Measurements from ENCODE around the gene RNF224. TPM values are rescaled to one million over a fixed set of nuclear protein-coding genes. Genes with fewer than 3 reads are reported as not detected.

RNF224 gene
- polyA plus RNA-seq, 4 donors, result 0.03 to 83.7 TPM; not detected in 2

DNA sequence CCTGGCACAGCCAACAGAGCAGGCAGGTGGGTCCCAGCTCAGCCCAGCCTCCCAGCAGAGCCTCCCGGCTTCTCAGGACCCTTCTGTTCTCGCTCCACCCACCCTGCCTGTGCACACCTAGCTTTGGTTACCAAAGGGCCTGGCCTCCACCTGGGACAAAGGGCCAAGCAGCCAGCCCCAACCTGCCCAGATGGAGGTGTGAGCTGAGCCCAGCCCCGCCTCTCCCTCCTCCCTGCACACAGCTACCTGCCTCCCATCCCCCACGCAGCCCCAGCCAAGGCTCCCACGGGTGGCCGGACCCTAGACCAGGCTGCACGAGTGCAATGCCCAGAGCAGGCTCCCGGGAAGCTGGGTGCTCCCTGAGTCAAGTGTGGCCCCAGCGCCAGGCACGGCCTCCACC, 32.4 kb upstream of the RNF224 start:
- Histone ChIP-seq H3K4me1 (ENCODE audit: control insufficient read depth in 3 of 3, insufficient read depth in 2 of 3, low read depth in 1 of 3, low read length in 2 of 3) (peaks cover under 1 to 54% (median 2%) of the 10 kb centered on the region in 3 donors), H3K36me3 (ENCODE audit: control insufficient read depth in 3 of 3, insufficient read depth in 2 of 3, low read depth in 1 of 3, low read length in 3 of 3) (peaks cover 0 to 82% (median 0%) of the 10 kb centered on the region in 3 donors), H3K9me3 (ENCODE audit: control insufficient read depth in 2 of 2, insufficient read depth in 1 of 2, low read depth in 1 of 2, low read length in 1 of 2) (no peaks in the 10 kb centered on the region), H3K4me3 (ENCODE audit: low read depth in 1 of 3, low read length in 3 of 3) (peak overlapping the region in 1 of 3 donors; percentile 35), H3K27me3 (ENCODE audit: control insufficient read depth in 3 of 3, insufficient read depth in 3 of 3, low read length in 3 of 3) (no peaks in the 10 kb centered on the region), H3K27ac (ENCODE audit: low read depth in 1 of 3, low read length in 2 of 3) (peak overlapping the region; percentile 74 to 99 (median 91))
- DNase-seq, result peak in 1 of 2 donors; percentile 87
- no peak for FAIRE-seq
- 10 to 64% (median 33%) methylated on average over 9 to 10 of the region's 10 CpGs for WGBS, 3 donors

DNA sequence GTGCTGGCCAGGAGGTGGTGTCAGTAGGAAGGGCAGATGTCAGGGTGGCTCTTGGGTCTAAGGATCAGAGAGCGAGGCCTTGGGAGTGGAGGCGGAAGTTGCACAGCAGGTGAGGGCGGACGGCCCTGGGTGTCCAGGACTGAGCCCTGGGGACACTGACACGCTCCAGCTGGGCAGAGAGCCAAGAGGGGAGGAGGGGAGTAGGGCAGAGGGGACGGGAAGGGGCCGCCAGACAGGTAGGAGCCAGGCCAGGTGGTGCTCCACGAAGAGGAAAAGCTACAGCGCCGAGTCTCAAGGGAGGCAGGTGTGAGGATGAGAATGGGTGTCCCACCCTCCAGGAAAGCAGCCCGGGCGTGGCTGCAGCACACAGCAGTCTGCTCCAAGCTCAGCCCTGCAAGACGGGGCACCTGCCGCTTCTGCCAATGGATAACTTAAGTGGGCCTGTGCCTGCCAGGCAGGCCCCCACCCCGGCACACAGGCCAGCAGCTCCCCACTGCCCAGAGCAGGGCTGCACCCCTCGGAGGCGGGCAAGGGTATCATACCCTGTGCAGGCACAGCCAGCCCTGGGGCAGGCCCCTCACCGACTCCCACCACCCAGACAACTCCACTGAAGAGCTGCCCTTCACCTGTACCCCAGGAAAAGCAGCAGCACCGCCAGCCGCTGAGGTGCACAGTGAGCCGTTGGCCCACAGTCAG, 31.6 kb upstream of the RNF224 start:
- peak; percentile 76 to 95 for DNase-seq
- H3K27me3 ChIP-seq (ENCODE audit: control insufficient read depth in 3 of 3, insufficient read depth in 3 of 3, low read length in 3 of 3), result no peaks in the 10 kb centered on the region
- H3K4me3 ChIP-seq (ENCODE audit: low read depth in 1 of 3, low read length in 3 of 3), result peak overlapping the region in 2 of 3 donors; percentile 6 to 50
- H3K36me3 ChIP-seq (ENCODE audit: control insufficient read depth in 3 of 3, insufficient read depth in 2 of 3, low read depth in 1 of 3, low read length in 3 of 3), result peaks cover 0 to 75% (median 0%) of the 10 kb centered on the region in 3 donors
- no peaks in the 10 kb centered on the region for H3K9me3 ChIP-seq (ENCODE audit: control insufficient read depth in 2 of 2, insufficient read depth in 1 of 2, low read depth in 1 of 2, low read length in 1 of 2)
- FAIRE-seq, result no peak
- H3K4me1 ChIP-seq (ENCODE audit: control insufficient read depth in 3 of 3, insufficient read depth in 2 of 3, low read depth in 1 of 3, low read length in 2 of 3), result peaks cover 0 to 47% (median 0%) of the 10 kb centered on the region in 3 donors
- 16 to 63% (median 38%) methylated on average over 20 to 21 of the region's 21 CpGs for WGBS, 3 donors
- H3K27ac ChIP-seq (ENCODE audit: low read depth in 1 of 3, low read length in 2 of 3), result peak overlapping the region; percentile 74 to 99 (median 91)

- Histone ChIP-seq H3K27me3 (ENCODE audit: control insufficient read depth in 3 of 3, insufficient read depth in 3 of 3, low read length in 3 of 3) (no peaks in the 10 kb centered on the region), H3K9me3 (ENCODE audit: control insufficient read depth in 2 of 2, insufficient read depth in 1 of 2, low read depth in 1 of 2, low read length in 1 of 2) (no peaks in the 10 kb centered on the region), H3K36me3 (ENCODE audit: control insufficient read depth in 3 of 3, insufficient read depth in 2 of 3, low read depth in 1 of 3, low read length in 3 of 3) (peaks cover 0 to 49% (median 0%) of the 10 kb centered on the region in 3 donors), H3K27ac (ENCODE audit: low read depth in 1 of 3, low read length in 2 of 3) (peak overlapping the region; percentile 83 to 99 (median 94)), H3K4me1 (ENCODE audit: control insufficient read depth in 3 of 3, insufficient read depth in 2 of 3, low read depth in 1 of 3, low read length in 2 of 3) (peaks cover 0 to 56% (median 0%) of the 10 kb centered on the region in 3 donors), H3K4me3 (ENCODE audit: low read depth in 1 of 3, low read length in 3 of 3) (peak overlapping the region; percentile 63 to 95 (median 82))
- no peak for FAIRE-seq
- 10 to 63% (median 43%) methylated on average over 19 of the region's 19 CpGs for WGBS, 3 donors
- peak; percentile 85 to 95 for DNase-seq
Observed at GRCh38 chr9:137198051-137198901, 29.0 kb upstream of the RNF224 start.

- H3K27ac ChIP-seq (ENCODE audit: low read depth in 1 of 3, low read length in 2 of 3), result peak overlapping the region; percentile 83 to 99 (median 94)
- peaks cover 0 to 43% (median 0%) of the 10 kb centered on the region in 3 donors for H3K36me3 ChIP-seq (ENCODE audit: control insufficient read depth in 3 of 3, insufficient read depth in 2 of 3, low read depth in 1 of 3, low read length in 3 of 3)
- no peak for FAIRE-seq
- peak overlapping the region; percentile 63 to 95 (median 82) for H3K4me3 ChIP-seq (ENCODE audit: low read depth in 1 of 3, low read length in 3 of 3)
- H3K4me1 ChIP-seq (ENCODE audit: control insufficient read depth in 3 of 3, insufficient read depth in 2 of 3, low read depth in 1 of 3, low read length in 2 of 3), result peaks cover 0 to 61% (median 0%) of the 10 kb centered on the region in 3 donors
- WGBS, 3 donors, result 10 to 60% (median 54%) methylated on average over 11 of the region's 11 CpGs
- H3K27me3 ChIP-seq (ENCODE audit: control insufficient read depth in 3 of 3, insufficient read depth in 3 of 3, low read length in 3 of 3), result no peaks in the 10 kb centered on the region
- H3K9me3 ChIP-seq (ENCODE audit: control insufficient read depth in 2 of 2, insufficient read depth in 1 of 2, low read depth in 1 of 2, low read length in 1 of 2), result no peaks in the 10 kb centered on the region
- peak; percentile 29 to 54 for DNase-seq
Observed at GRCh38 chr9:137198902-137199283, 28.4 kb upstream of the RNF224 start.

DNA sequence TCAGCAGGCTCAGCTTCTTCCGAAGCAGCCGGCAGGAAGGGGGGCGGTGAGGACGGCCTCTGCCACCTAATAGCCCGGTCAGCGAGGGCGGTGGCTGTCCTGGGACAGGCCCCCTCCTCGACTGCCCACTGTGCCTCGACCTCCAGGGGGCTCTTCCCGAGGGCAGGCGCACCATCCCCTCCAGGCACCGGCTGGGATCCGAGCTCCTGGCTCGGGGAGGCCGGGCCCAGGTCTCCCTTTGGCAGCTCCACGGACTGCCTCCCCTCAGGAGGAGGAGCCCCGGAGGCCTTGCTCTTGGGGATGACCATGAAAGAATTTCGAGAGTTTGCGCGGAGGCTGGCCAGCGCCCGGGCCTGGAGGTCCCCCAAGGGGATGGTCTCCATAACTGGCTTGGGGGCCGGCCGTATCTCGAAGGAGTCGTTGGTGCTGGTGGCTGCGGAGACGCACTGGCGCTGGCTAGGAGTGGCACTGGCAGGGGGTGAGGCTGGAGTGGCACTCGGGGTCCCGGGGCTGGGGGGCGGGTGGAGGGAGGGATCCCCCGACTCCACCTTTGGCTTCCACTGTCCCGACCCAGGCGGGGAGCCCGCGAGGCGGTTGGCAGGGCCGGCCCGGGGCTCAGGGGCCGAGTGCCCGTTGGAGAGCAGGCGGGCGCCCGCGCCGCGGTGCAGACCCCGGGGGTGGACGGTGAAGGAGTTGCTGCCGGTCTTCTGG, 27.7 kb upstream of the RNF224 start:
- H3K4me1 ChIP-seq (ENCODE audit: control insufficient read depth in 3 of 3, insufficient read depth in 2 of 3, low read depth in 1 of 3, low read length in 2 of 3), result peaks cover 0 to 67% (median 5%) of the 10 kb centered on the region in 3 donors
- H3K27ac ChIP-seq (ENCODE audit: low read depth in 1 of 3, low read length in 2 of 3), result peak overlapping the region; percentile 83 to 99 (median 94)
- 8 to 20% (median 13%) methylated on average over 29 to 51 of the region's 51 CpGs for WGBS, 3 donors
- FAIRE-seq (no peak), DNase-seq (peak in 1 of 2 donors; percentile 42)
- no peaks in the 10 kb centered on the region for H3K9me3 ChIP-seq (ENCODE audit: control insufficient read depth in 2 of 2, insufficient read depth in 1 of 2, low read depth in 1 of 2, low read length in 1 of 2)
- peak overlapping the region; percentile 63 to 95 (median 82) for H3K4me3 ChIP-seq (ENCODE audit: low read depth in 1 of 3, low read length in 3 of 3)
- peaks cover 0 to 36% (median 0%) of the 10 kb centered on the region in 3 donors for H3K36me3 ChIP-seq (ENCODE audit: control insufficient read depth in 3 of 3, insufficient read depth in 2 of 3, low read depth in 1 of 3, low read length in 3 of 3)
- no peaks in the 10 kb centered on the region for H3K27me3 ChIP-seq (ENCODE audit: control insufficient read depth in 3 of 3, insufficient read depth in 3 of 3, low read length in 3 of 3)

DNA sequence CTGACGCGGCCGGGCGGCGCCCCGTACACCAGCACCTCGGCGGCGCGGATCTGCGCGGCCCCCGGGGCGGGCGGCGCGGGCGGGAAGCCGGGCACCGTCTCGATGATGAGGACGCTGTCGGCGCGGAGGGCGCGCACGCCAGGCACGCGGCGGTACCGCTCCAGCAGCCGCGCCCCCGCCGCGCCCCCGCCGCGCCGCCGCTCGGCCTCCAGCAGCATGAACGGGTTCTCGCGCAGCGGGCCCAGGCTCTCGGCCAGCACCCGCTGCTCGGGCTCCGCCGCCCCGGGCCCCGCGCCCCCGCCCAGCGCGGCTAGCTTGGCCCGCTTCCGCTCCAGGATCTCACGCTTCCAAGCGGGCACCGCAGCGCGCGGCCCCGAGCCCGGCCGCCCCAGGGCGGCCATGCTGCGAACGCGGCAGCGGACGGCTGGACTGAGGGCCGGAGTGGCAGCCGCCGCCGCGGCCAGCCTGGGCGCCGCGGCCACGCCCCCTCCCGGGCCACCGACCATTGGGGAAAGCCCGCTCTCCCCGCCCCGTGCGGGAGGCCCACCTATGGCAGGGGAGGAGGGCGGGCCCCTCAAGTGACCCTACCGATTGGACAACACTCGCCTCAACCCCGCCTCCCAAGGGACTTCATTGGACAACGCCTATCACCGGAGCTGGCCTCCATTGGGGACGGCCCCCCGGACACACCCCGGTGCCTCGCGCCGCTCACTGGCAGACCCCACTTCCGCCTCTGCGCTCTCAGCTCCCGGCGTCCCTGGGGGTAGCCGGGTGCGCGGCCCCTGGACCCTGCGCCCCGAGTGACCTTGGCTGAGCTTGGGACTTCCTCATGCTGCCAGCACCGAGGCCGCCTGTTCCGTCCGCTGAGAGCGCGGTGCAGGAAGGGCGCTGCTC, 26.7 kb upstream of the RNF224 start, which contains the start of gene TPRN:
Gene TPRN, minus strand, starts transcription at position 431 of the 894 bp plus-strand sequence. Its CDS starts 30 bp downstream, at position 401.
- WGBS, 3 donors, result 0 to 1% (median 1%) methylated on average over 47 to 118 of the region's 118 CpGs
- peaks cover 0 to 26% (median 0%) of the 10 kb centered on the region in 3 donors for H3K36me3 ChIP-seq (ENCODE audit: control insufficient read depth in 3 of 3, insufficient read depth in 2 of 3, low read depth in 1 of 3, low read length in 3 of 3)
- peak within 1 kb of the TSS; percentile 66 to 95 (median 82) for H3K4me3 ChIP-seq (ENCODE audit: low read depth in 1 of 3, low read length in 3 of 3)
- peak; percentile 99 to 100 for DNase-seq
- H3K27me3 ChIP-seq (ENCODE audit: control insufficient read depth in 3 of 3, insufficient read depth in 3 of 3, low read length in 3 of 3), result no peaks in the 10 kb centered on the region
- no peak for FAIRE-seq
- H3K4me1 ChIP-seq (ENCODE audit: control insufficient read depth in 3 of 3, insufficient read depth in 2 of 3, low read depth in 1 of 3, low read length in 2 of 3), result peaks cover 0 to 60% (median 7%) of the 10 kb centered on the region in 3 donors
- H3K9me3 ChIP-seq (ENCODE audit: control insufficient read depth in 2 of 2, insufficient read depth in 1 of 2, low read depth in 1 of 2, low read length in 1 of 2), result no peaks in the 10 kb centered on the region
- H3K27ac ChIP-seq (ENCODE audit: low read depth in 1 of 3, low read length in 2 of 3), result peak within 1 kb of the TSS; percentile 83 to 99 (median 94)

DNA sequence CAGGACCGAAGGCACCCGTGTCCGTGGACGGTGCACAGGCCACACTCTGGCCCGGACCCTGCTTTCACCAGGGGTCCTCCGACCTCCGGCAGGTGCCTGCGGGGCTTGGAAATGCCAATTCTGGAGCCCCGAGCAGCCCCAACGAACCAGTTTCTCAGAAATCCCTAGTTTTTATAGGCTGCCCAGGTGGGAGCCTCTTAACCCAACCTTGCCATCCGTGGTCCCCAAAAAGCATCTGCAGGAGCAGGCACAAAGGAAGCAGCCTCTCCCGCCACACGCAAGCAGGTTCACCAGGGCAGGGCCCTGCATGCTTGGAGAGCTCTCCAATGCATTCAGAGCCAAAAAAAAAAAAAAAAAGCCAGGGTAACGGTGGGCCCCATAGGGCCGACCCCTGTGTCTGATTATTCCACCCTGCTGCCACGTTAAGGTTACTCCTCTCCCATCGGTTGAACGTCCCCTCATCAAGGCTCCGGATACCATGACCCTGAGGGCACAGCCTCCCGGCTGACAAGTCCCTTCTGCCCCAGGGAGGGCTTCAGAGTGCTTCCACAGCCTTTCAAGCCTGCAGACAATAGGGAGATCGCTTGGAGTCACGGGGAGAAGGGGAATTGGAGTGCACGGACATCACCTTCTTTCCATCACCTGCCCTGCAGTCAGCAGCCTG, 26.0 kb upstream of the RNF224 start:
- no peak for FAIRE-seq
- Histone ChIP-seq H3K4me3 (ENCODE audit: low read depth in 1 of 3, low read length in 3 of 3) (peak overlapping the region; percentile 50 to 95 (median 66)), H3K27ac (ENCODE audit: low read depth in 1 of 3, low read length in 2 of 3) (peak overlapping the region; percentile 74 to 88 (median 78)), H3K4me1 (ENCODE audit: control insufficient read depth in 3 of 3, insufficient read depth in 2 of 3, low read depth in 1 of 3, low read length in 2 of 3) (peaks cover 4 to 56% (median 10%) of the 10 kb centered on the region in 3 donors), H3K9me3 (ENCODE audit: control insufficient read depth in 2 of 2, insufficient read depth in 1 of 2, low read depth in 1 of 2, low read length in 1 of 2) (no peaks in the 10 kb centered on the region), H3K36me3 (ENCODE audit: control insufficient read depth in 3 of 3, insufficient read depth in 2 of 3, low read depth in 1 of 3, low read length in 3 of 3) (peaks cover 0 to 22% (median 0%) of the 10 kb centered on the region in 3 donors), H3K27me3 (ENCODE audit: control insufficient read depth in 3 of 3, insufficient read depth in 3 of 3, low read length in 3 of 3) (no peaks in the 10 kb centered on the region)
- WGBS, 3 donors, result 12 to 19% (median 17%) methylated on average over 23 of the region's 23 CpGs
- no peak for DNase-seq
